GM21390 (cell line): ENCODE results near the gene CRLF1.

ENCODE experiments used
- ATAC-seq: cut with Tn5 transposase; IDR thresholded peaks from one replicate; pipeline ENCODE4 v1.9.1; 2021; ENCODE audit not compliant: unreplicated experiment

The CRLF1 gene

GRCh38 chr19:18606281-18607225 is at the start of gene CRLF1:
TSS of gene CRLF1 (minus strand) at chr19:18606799. CDS start at chr19:18606656, 143 bp downstream.
- ATAC-seq: no peak

GRCh38 chr19:18655173-18655844 is 48.7 kb upstream of the CRLF1 start:
- ATAC-seq: no peak

GRCh38 chr19:18654469-18654868 is 47.9 kb upstream of the CRLF1 start:
- no peak for ATAC-seq

- ATAC-seq: no peak
These were observed 47.3 kb upstream of the CRLF1 start for GRCh38 chr19:18653853-18654252.

- no peak for ATAC-seq
These were observed 45.1 kb upstream of the CRLF1 start for GRCh38 chr19:18651733-18652132.

GRCh38 chr19:18651300-18651699 is 44.7 kb upstream of the CRLF1 start:
- no peak for ATAC-seq

GRCh38 chr19:18650468-18651041 is 44.0 kb upstream of the CRLF1 start:
- no peak for ATAC-seq

- ATAC-seq: no peak
These were observed 43.4 kb upstream of the CRLF1 start for GRCh38 chr19:18650021-18650390.

- ATAC-seq: no peak
These were observed 42.9 kb upstream of the CRLF1 start for GRCh38 chr19:18649371-18650020.

GRCh38 chr19:18648973-18649315 is 42.3 kb upstream of the CRLF1 start:
- ATAC-seq: no peak

- no peak for ATAC-seq
These were observed 41.2 kb upstream of the CRLF1 start for GRCh38 chr19:18647807-18648206.

- ATAC-seq: no peak
These were observed 40.8 kb upstream of the CRLF1 start for GRCh38 chr19:18647371-18647767.

GRCh38 chr19:18646535-18647370 is 40.2 kb upstream of the CRLF1 start:
- ATAC-seq: no peak

GRCh38 chr19:18645035-18645511 is 38.5 kb upstream of the CRLF1 start:
- no peak for ATAC-seq

GRCh38 chr19:18644196-18645034 is 37.8 kb upstream of the CRLF1 start:
- no peak for ATAC-seq

GRCh38 chr19:18639706-18640243 is 33.2 kb upstream of the CRLF1 start:
- ATAC-seq: no peak

- ATAC-seq: no peak
These were observed 31.4 kb upstream of the CRLF1 start for GRCh38 chr19:18637673-18638630.

- no peak for ATAC-seq
These were observed 30.5 kb upstream of the CRLF1 start, which contains the start of gene KLHL26 for GRCh38 chr19:18636969-18637629. TSS of gene KLHL26 (plus strand) at chr19:18637028. CDS start at chr19:18637055, 27 bp downstream.
